HepG2 (cell line): Measurements from ENCODE around the gene ENO1. TPM values are rescaled to one million over a fixed set of nuclear protein-coding genes. Genes with fewer than 3 reads are reported as not detected.

Experiments used
- AGO1 ChIP-seq: fragments of 200-400 bp; formaldehyde crosslinking; IDR thresholded peaks from 2 replicates; pipeline ENCODE4 v1.6.1; 2017; ENCODE audit warnings: mild to moderate bottlenecking, low read depth, low read length, moderate library complexity; ENCODE audit not compliant: poor library complexity, severe bottlenecking
- BCL6 ChIP-seq: IDR thresholded peaks from 2 replicates; pipeline ENCODE4 v1.6.1; 2016; ENCODE audit warnings: missing genetic modification reagents, missing compliant biosample characterization
- BRD4 ChIP-seq: sonication (generic); formaldehyde crosslinking; IDR thresholded peaks from 2 replicates; pipeline ENCODE4 v1.4.0; 2020; ENCODE audit warnings: missing genetic modification reagents
- CCDC6 ChIP-seq: sonication (generic); formaldehyde crosslinking; IDR thresholded peaks from 2 replicates; pipeline ENCODE4 v1.8.1; 2022; ENCODE audit warnings: mild to moderate bottlenecking, missing genetic modification reagents, moderate library complexity
- CHCHD3 ChIP-seq: sonication (generic); formaldehyde crosslinking; IDR thresholded peaks from 2 replicates; pipeline ENCODE4 v1.8.0; 2022; ENCODE audit warnings: mild to moderate bottlenecking, missing genetic modification reagents, moderate library complexity
- E2F1 ChIP-seq: sonication (generic); formaldehyde crosslinking; IDR thresholded peaks from 2 replicates; pipeline ENCODE4 v1.5.0; 2020; ENCODE audit warnings: missing genetic modification reagents
- FOXK1 ChIP-seq: sonication (generic); formaldehyde crosslinking; IDR thresholded peaks from 2 replicates; pipeline ENCODE4 v1.4.0; 2020; ENCODE audit warnings: low read depth, missing genetic modification reagents, borderline replicate concordance
- GTF3A ChIP-seq: sonication (generic); formaldehyde crosslinking; conservative IDR thresholded peaks from 2 replicates; pipeline ENCODE4 v1.4.0; 2020; ENCODE audit warnings: mild to moderate bottlenecking, missing genetic modification reagents
- NCOA2 ChIP-seq: sonication (generic); formaldehyde crosslinking; IDR thresholded peaks from 2 replicates; pipeline ENCODE4 v1.8.0; 2022; ENCODE audit warnings: inconsistent platforms
- PHB2 ChIP-seq: fragments of 450-650 bp; IDR thresholded peaks from 2 replicates; pipeline ENCODE4 v1.6.1; 2018; ENCODE audit not compliant: partially characterized antibody
- RELA ChIP-seq: sonication (generic); formaldehyde crosslinking; IDR thresholded peaks from 2 replicates; pipeline ENCODE4 v1.4.0; 2020; ENCODE audit warnings: missing genetic modification reagents
- REPIN1 ChIP-seq: sonication (generic); formaldehyde crosslinking; IDR thresholded peaks from 2 replicates; pipeline ENCODE4 v1.8.0; 2022; ENCODE audit warnings: missing genetic modification reagents, low read depth, mild to moderate bottlenecking, borderline replicate concordance
- SALL1 ChIP-seq: sonication (generic); formaldehyde crosslinking; IDR thresholded peaks from 2 replicates; pipeline ENCODE4 v1.8.0; 2022; ENCODE audit warnings: mild to moderate bottlenecking, missing genetic modification reagents
- SMARCE1 ChIP-seq: fragments of 450-650 bp; IDR thresholded peaks from 2 replicates; pipeline ENCODE4 v1.6.1; 2017; ENCODE audit warnings: borderline replicate concordance
- SRSF1 ChIP-seq: fragments of 200-400 bp; formaldehyde crosslinking; optimal IDR thresholded peaks from 2 replicates; pipeline ENCODE3; 2017; ENCODE audit warnings: mild to moderate bottlenecking, low read depth, low read length, moderate library complexity
- TEAD2 ChIP-seq: sonication (generic); formaldehyde crosslinking; IDR thresholded peaks from 2 replicates; pipeline ENCODE4 v1.9.0; 2021; ENCODE audit warnings: missing genetic modification reagents
- THAP11 ChIP-seq: IDR thresholded peaks from 2 replicates; pipeline ENCODE4 v1.6.1; 2016; ENCODE audit warnings: missing biosample characterization, missing genetic modification reagents
- THYN1 ChIP-seq: sonication (generic); formaldehyde crosslinking; IDR thresholded peaks from 2 replicates; pipeline ENCODE4 v1.8.1; 2023; ENCODE audit warnings: low read depth, mild to moderate bottlenecking, moderate library complexity, missing genetic modification reagents, borderline replicate concordance
- ZFP36L1 ChIP-seq: sonication (generic); formaldehyde crosslinking; IDR thresholded peaks from 2 replicates; pipeline ENCODE4 v1.8.0; 2022; ENCODE audit warnings: mild to moderate bottlenecking, missing genetic modification reagents, moderate library complexity
- ZMAT3 ChIP-seq: sonication (generic); formaldehyde crosslinking; conservative IDR thresholded peaks from 2 replicates; pipeline ENCODE4 v1.7.0; 2021; ENCODE audit warnings: missing genetic modification reagents
- ZNF138 ChIP-seq: sonication (generic); formaldehyde crosslinking; IDR thresholded peaks from 2 replicates; pipeline ENCODE4 v1.5.0; 2020; ENCODE audit warnings: mild to moderate bottlenecking, low read depth, missing genetic modification reagents
- ZNF143 ChIP-seq: sonication (generic); formaldehyde crosslinking; IDR thresholded peaks from 2 replicates; pipeline ENCODE4 v1.4.0; 2020; ENCODE audit warnings: missing genetic modification reagents
- ZNF230 ChIP-seq: sonication (generic); formaldehyde crosslinking; IDR thresholded peaks from 2 replicates; pipeline ENCODE4 v1.4.0; 2020; ENCODE audit warnings: mild to moderate bottlenecking, missing genetic modification reagents
- ZNF589 ChIP-seq: sonication (generic); formaldehyde crosslinking; conservative IDR thresholded peaks from 2 replicates; pipeline ENCODE4 v1.8.0; 2022; ENCODE audit warnings: mild to moderate bottlenecking, moderate library complexity, missing genetic modification reagents
- ZNF597 ChIP-seq: sonication (generic); formaldehyde crosslinking; IDR thresholded peaks from 2 replicates; pipeline ENCODE4 v1.5.0; 2020; ENCODE audit warnings: missing genetic modification reagents
- ZNF678 ChIP-seq: sonication (generic); formaldehyde crosslinking; IDR thresholded peaks from 2 replicates; pipeline ENCODE4 v1.4.0; 2020; ENCODE audit warnings: mild to moderate bottlenecking, missing genetic modification reagents
- ZNF772 ChIP-seq: sonication (generic); formaldehyde crosslinking; IDR thresholded peaks from 2 replicates; pipeline ENCODE4 v1.5.0; 2020; ENCODE audit warnings: mild to moderate bottlenecking, missing genetic modification reagents
- ZNF879 ChIP-seq: sonication (generic); formaldehyde crosslinking; IDR thresholded peaks from 2 replicates; pipeline ENCODE4 v1.8.1; 2023; ENCODE audit warnings: missing genetic modification reagents
- polyA plus RNA-seq, 8 experiments: library from polyadenylated mRNA; depleted of rRNA in 3 of 8; stranded (reverse) in 7 of 8; unstranded in 1 of 8; fragments of >200 nt; fragmentation: Illumina TruSeq in 4 of 8; extraction: Trizol in 4 of 8; gene quantifications; 2 replicates each; pipeline versions ENCODE4 v1.2.1 to v1.2.3, GENCODE V29; 2011 to 2016; ENCODE audit warnings: low read depth in 4 of 8, missing spikeins in 1 of 8, mixed read lengths in 1 of 8; ENCODE audit not compliant: insufficient read depth in 1 of 8
- total RNA-seq, 5 experiments: library from RNA; depleted of rRNA; stranded (reverse); fragments of >200 nt; fragmentation: Illumina TruSeq; extraction: Trizol; gene quantifications; 2 replicates each; pipeline ENCODE4 v1.2.3, GENCODE V29; 2016; ENCODE audit warnings: low read depth in 1 of 5

The ENO1 gene
- total and polyA plus RNA-seq, 2 of the 13 experiments (the other 11 are each of a cell fraction or from before 2014, with no cell fraction given) = 1,559 to 3,103 TPM

- TF ChIP-seq ZNF772 (CRISPR knock-in tag) = 0 out of 2 replicates have a peak, but pooled peaks have one; percentile 25
- no peak for TF ChIP-seq CHCHD3
- no peak for TF ChIP-seq ZNF597 (CRISPR knock-in tag)
- no peak for TF ChIP-seq ZNF230 (CRISPR knock-in tag)
- TF ChIP-seq AGO1 = peak; percentile 57
- TF ChIP-seq NCOA2 (CRISPR knock-in tag) = peak; percentile 47; the same call in 1 of the 2 replicates
- peak; percentile 58 for TF ChIP-seq THAP11 (CRISPR knock-in tag)
- peak; percentile 74; the same call in 1 of the 2 replicates for TF ChIP-seq RELA (CRISPR knock-in tag)
- TF ChIP-seq PHB2 = no peak
- no peak for TF ChIP-seq TEAD2 (CRISPR knock-in tag)
- TF ChIP-seq ZFP36L1 (CRISPR knock-in tag) = no peak
- no peak for TF ChIP-seq SMARCE1
- TF ChIP-seq ZNF143 (CRISPR knock-in tag) = no peak
- TF ChIP-seq ZNF589 (CRISPR knock-in tag) = no peak
- 0 out of 2 replicates have a peak, but pooled peaks have one; percentile 44 for TF ChIP-seq ZNF879 (CRISPR knock-in tag)
- TF ChIP-seq BCL6 (CRISPR knock-in tag) = peak; percentile 67
- no peak for TF ChIP-seq ZNF678 (CRISPR knock-in tag)
- no peak for TF ChIP-seq GTF3A (CRISPR knock-in tag)
- TF ChIP-seq ZNF138 = no peak
- TF ChIP-seq SRSF1 = no peak
- 0 out of 2 replicates have a peak, but pooled peaks have one; percentile 19 for TF ChIP-seq CCDC6 (CRISPR knock-in tag)
- no peak for TF ChIP-seq ZMAT3
- TF ChIP-seq FOXK1 (CRISPR knock-in tag) = peak; percentile 70; the same call in 1 of the 2 replicates
- TF ChIP-seq BRD4 (CRISPR knock-in tag) = no peak
- TF ChIP-seq REPIN1 (CRISPR knock-in tag) = no peak
- peak; percentile 92 for TF ChIP-seq SALL1 (CRISPR knock-in tag)
- TF ChIP-seq E2F1 (CRISPR knock-in tag) = no peak
- TF ChIP-seq THYN1 (CRISPR knock-in tag) = no peak
These were observed 29.7 kb downstream of the ENO1 start (continued) for GRCh38 chr1:8848663-8849386.
